Measurements from ENCODE around the gene RTRAF. TPM values are rescaled to one million over a fixed set of nuclear protein-coding genes. Genes with fewer than 3 reads are reported as not detected.

Gene RTRAF
- total RNA-seq, 6 donors from 2014 or later, result 7.3 to 116 (median 62.0) TPM

DNA sequence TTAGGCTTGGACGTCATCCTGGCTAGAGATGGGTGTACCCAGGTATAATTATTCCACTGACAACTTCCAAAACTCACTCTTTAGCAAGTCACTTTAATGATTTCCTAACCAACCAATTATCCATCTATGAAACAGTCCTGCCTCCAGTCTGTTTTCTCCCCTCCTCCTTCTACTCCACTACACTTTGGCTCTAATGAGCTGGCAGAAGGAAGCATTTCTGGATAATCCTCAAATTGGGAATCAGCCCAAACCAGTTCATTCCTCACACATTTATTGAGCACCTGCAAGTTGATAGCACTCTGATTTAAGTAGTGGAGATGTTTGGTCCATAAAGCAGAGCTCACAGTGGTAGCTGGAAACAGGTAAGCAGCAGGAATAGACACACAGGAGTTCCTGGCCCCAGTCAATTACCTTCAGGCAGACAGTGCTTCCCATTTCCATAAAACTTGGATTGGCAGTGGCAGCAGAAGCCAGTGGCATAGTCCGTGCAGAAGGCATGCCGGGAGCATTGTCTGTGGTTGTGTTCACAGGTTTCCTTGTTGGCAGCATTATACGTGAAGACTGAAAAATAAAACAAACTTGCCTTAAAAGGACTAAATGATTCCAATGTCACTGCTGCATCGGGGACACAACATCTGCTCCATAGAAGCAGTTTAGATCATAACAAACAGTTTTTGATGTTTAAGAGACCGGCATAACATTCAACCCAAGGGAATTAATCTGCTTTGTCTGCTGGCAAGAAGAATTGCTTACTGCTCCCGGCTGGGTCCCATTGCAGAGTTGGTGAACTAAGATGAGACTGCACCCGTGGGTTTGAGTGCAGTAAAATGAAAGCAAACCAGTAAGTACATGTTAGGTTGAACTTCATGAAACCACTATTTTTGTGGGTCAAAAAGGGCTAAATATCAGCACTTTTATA lies 53.3 kb downstream of the RTRAF start:
- ATAC-seq (ENCODE audit: low FRiP score in 2 of 2), result no peak
- no peaks in the 10 kb centered on the region for H3K36me3 ChIP-seq
- H3K27me3 ChIP-seq, result no peaks in the 10 kb centered on the region
- H3K4me3 ChIP-seq, result no peak overlapping the region
- no peak for DNase-seq
- no peak for TF ChIP-seq EP300 (IDR thresholded peaks at IDR 0.05)
- TF ChIP-seq POLR2A (IDR thresholded peaks at IDR 0.05), result no peak
- TF ChIP-seq, protein P1, sequence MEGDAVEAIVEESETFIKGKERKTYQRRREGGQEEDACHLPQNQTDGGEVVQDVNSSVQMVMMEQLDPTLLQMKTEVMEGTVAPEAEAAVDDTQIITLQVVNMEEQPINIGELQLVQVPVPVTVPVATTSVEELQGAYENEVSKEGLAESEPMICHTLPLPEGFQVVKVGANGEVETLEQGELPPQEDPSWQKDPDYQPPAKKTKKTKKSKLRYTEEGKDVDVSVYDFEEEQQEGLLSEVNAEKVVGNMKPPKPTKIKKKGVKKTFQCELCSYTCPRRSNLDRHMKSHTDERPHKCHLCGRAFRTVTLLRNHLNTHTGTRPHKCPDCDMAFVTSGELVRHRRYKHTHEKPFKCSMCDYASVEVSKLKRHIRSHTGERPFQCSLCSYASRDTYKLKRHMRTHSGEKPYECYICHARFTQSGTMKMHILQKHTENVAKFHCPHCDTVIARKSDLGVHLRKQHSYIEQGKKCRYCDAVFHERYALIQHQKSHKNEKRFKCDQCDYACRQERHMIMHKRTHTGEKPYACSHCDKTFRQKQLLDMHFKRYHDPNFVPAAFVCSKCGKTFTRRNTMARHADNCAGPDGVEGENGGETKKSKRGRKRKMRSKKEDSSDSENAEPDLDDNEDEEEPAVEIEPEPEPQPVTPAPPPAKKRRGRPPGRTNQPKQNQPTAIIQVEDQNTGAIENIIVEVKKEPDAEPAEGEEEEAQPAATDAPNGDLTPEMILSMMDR (IDR thresholded peaks at IDR 0.05), result no peak
- no peak for TF ChIP-seq POLR2AphosphoS5 (IDR thresholded peaks at IDR 0.05)
- no peaks in the 10 kb centered on the region for H3K9me3 ChIP-seq
- peak overlapping the region in 1 of 4 donors; percentile 35 for H3K27ac ChIP-seq
- peaks cover 4 to 12% (median 6%) of the 10 kb centered on the region in 4 donors for H3K4me1 ChIP-seq
- 36 to 43% methylated on average over 8 of the region's 8 CpGs for WGBS, 2 donors

DNA sequence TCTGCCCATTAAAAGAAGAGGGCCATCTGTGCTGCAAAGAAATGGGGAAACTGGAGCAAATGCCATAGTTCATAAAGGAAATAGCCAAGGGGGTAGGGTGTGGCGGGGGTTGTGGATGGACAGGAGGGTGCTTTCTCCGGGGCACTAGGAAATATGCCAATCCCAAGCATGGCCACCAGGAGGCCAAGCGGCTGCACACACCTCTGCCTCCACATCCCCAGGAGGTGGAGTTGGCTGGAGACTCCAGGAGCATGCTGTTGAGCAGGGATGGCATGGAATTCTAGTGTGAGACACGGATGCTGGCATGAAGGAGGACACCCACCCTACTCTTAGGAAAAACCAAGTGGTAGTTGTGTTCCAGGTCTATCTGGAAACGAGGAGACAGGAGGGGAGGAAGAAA lies 54.3 kb downstream of the RTRAF start:
- DNase-seq (no peak), ATAC-seq (ENCODE audit: low FRiP score in 2 of 2) (no peak)
- no peak overlapping the region for H3K4me3 ChIP-seq
- H3K9me3 ChIP-seq, result no peaks in the 10 kb centered on the region
- WGBS, 2 donors, result 42 to 70% methylated on average over 5 of the region's 5 CpGs
- H3K4me1 ChIP-seq, result peaks cover 4 to 12% (median 6%) of the 10 kb centered on the region in 4 donors
- H3K36me3 ChIP-seq, result no peaks in the 10 kb centered on the region
- TF ChIP-seq, protein P1 (IDR thresholded peaks at IDR 0.05), result peak; percentile 26 to 53 (median 36)
- TF ChIP-seq POLR2A (IDR thresholded peaks at IDR 0.05), result no peak
- H3K27me3 ChIP-seq, result no peaks in the 10 kb centered on the region
- H3K27ac ChIP-seq, result peak overlapping the region in 1 of 4 donors; percentile 35

DNA sequence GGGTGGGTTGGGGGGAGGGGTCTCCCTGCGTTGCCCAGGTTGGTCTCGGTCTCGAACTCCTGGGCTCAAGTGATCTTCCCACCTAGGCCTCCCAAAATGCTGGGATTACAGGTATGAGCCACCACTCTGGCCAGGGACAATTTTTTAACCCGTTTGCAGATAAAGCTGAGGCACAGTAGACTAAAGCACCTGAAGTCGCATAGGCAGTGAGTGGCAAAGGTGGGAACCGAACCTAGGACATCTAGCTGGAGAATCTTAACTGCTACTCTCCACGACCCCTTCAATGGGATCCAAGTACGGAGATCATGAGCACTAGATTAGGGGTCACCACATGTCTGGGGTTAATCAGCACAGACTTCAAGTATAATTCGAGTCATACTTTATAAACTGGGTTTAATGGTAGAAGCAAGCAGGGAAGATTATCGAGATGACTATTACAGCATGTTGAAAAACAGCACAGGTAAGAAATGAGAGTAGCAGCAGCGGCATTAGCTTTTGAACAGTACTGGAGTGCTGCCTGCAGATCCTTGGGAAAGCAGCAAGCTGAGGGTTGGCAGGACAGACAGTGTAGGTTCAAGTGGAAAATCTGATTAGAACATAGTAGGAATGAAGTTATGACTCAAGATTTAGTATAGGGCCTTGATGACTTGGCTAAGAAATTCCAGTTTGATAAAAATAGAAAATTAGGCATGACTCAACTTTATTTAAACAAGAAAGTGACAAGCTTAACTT lies 55.6 kb downstream of the RTRAF start:
- no peaks in the 10 kb centered on the region for H3K36me3 ChIP-seq
- no peak overlapping the region for H3K4me3 ChIP-seq
- peak in 1 of 2 donors; percentile 53 for ATAC-seq (ENCODE audit: low FRiP score in 2 of 2)
- no peaks in the 10 kb centered on the region for H3K27me3 ChIP-seq
- H3K4me1 ChIP-seq, result peaks cover 4 to 12% (median 6%) of the 10 kb centered on the region in 4 donors
- H3K27ac ChIP-seq, result no peak overlapping the region
- H3K9me3 ChIP-seq, result no peaks in the 10 kb centered on the region
- DNase-seq, result no peak
- TF ChIP-seq EP300 (IDR thresholded peaks at IDR 0.05) (no peak), POLR2A (IDR thresholded peaks at IDR 0.05) (no peak), POLR2AphosphoS5 (IDR thresholded peaks at IDR 0.05) (no peak)
- TF ChIP-seq, protein P1 (IDR thresholded peaks at IDR 0.05), result no peak
- 73% methylated on average over 11 of the region's 11 CpGs for WGBS, 2 donors

DNA sequence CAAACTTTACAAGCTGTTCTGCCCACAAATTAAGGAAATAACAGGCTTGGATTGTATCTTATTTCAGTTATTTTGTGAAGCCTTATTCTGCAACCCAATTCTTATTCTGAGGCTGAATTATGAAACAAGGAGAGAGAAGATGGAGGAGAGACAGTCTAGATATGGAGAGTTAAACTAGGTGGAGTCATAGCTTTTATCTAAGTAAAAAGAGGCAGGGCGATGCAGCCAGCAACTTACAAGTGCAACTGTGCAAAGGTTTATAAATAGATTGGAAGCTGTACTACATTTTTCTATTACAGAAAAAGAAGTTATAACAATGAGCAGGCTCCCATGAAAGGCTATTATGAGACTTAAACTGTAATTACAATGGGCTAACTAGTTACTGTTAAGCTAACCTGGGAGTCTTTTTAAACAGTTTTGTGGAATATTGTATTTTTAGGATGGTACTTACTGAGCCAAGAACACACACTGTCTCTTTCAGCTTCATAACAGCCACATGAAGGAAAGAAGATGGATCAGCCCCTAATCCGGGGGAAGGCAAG lies 57.1 kb downstream of the RTRAF start:
- Histone ChIP-seq H3K27me3 (no peaks in the 10 kb centered on the region), H3K36me3 (no peaks in the 10 kb centered on the region), H3K4me3 (no peak overlapping the region), H3K27ac (no peak overlapping the region), H3K4me1 (peaks cover 4 to 12% (median 6%) of the 10 kb centered on the region in 4 donors), H3K9me3 (no peaks in the 10 kb centered on the region)
- TF ChIP-seq POLR2AphosphoS5 (IDR thresholded peaks at IDR 0.05), result no peak
- no peak for TF ChIP-seq EP300 (IDR thresholded peaks at IDR 0.05)
- TF ChIP-seq, protein P1 (IDR thresholded peaks at IDR 0.05), result no peak
- TF ChIP-seq POLR2A (IDR thresholded peaks at IDR 0.05), result no peak
- ATAC-seq (ENCODE audit: low FRiP score in 2 of 2), result no peak
- DNase-seq, result no peak
- WGBS, 2 donors, result 43 to 63% methylated on average over 2 of the region's 2 CpGs

Measured in upper lobe of left lung (tissue), 6 donors.